ENCODE results near the gene RAD51B. TPM values are rescaled to one million over a fixed set of nuclear protein-coding genes. Genes with fewer than 3 reads are reported as not detected.
A peak's percentile ranks its signal among the peaks of the same experiment; 100 is the strongest.

RAD51B gene
- total and polyA plus RNA-seq, 8 donors: 1.8 to 30.7 (median 15.3) TPM

GRCh38 chr14:67990576-67990975 is 171.0 kb downstream of the RAD51B start:
- intact Hi-C loops (cut with DNase I; ENCODE audit: low total_unique reads): no loop called here
- Histone ChIP-seq H3K36me3 (no peaks in the 10 kb centered on the region), H3K4me1 (peaks cover 0 to 21% (median 3%) of the 10 kb centered on the region in 4 donors), H3K9me3 (no peaks in the 10 kb centered on the region), H3K27me3 (no peaks in the 10 kb centered on the region), H3K4me3 (no peak overlapping the region), H3K27ac (no peak overlapping the region)
- DNase-seq: no peak
- TF ChIP-seq POLR2A (IDR thresholded peaks at IDR 0.05) (no peak), EP300 (IDR thresholded peaks at IDR 0.05) (no peak), CTCF (IDR thresholded peaks at IDR 0.05) (no peak), POLR2AphosphoS5 (IDR thresholded peaks at IDR 0.05) (no peak)
- WGBS, 5 donors: 52 to 60% (median 55%) methylated on average over 3 of the region's 3 CpGs

DNA sequence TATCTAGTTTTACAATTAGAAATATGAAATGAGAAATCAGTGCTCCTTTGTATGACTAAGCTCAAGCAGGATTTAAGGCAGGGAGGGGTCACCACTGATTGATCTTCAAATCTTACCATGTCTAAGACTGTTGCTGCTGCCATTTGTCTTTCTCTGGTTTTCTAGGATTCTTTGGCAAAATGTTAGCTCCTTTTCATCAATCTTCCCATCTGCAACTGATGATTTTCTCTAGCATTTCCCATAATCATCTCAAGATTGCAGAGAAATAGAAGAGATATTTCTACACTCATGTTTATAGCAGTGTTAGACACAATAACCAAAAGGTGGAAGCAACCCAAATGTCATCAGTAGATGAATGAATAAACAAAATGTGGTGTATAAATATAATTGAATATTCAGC is 175.0 kb downstream of the RAD51B start:
- intact Hi-C loops (cut with DNase I; ENCODE audit: low total_unique reads): no loop called here

GRCh38 chr14:67996235-67996634 is 176.7 kb downstream of the RAD51B start:
- H3K27me3 ChIP-seq: no peaks in the 10 kb centered on the region
- DNase-seq: no peak
- no peaks in the 10 kb centered on the region for H3K36me3 ChIP-seq
- peaks cover 0 to 9% (median 3%) of the 10 kb centered on the region in 4 donors for H3K4me1 ChIP-seq
- H3K9me3 ChIP-seq: no peaks in the 10 kb centered on the region
- intact Hi-C loops (cut with DNase I; ENCODE audit: low total_unique reads): no loop called here
- H3K4me3 ChIP-seq: no peak overlapping the region
- no peak overlapping the region for H3K27ac ChIP-seq
- 91 to 98% (median 94%) methylated on average over 4 of the region's 4 CpGs for WGBS, 5 donors
- TF ChIP-seq CTCF (IDR thresholded peaks at IDR 0.05) (no peak), POLR2A (IDR thresholded peaks at IDR 0.05) (no peak), POLR2AphosphoS5 (IDR thresholded peaks at IDR 0.05) (no peak), EP300 (IDR thresholded peaks at IDR 0.05) (no peak)

More for the DNA sequence above, 175.0 kb downstream of the RAD51B start:
- DNase-seq: no peak
- H3K36me3 ChIP-seq: no peaks in the 10 kb centered on the region
- H3K27me3 ChIP-seq: no peaks in the 10 kb centered on the region
- H3K9me3 ChIP-seq: no peaks in the 10 kb centered on the region
- no peak overlapping the region for H3K4me3 ChIP-seq
- H3K27ac ChIP-seq: no peak overlapping the region
- TF ChIP-seq EP300 (IDR thresholded peaks at IDR 0.05) (no peak), CTCF (IDR thresholded peaks at IDR 0.05) (no peak), POLR2A (IDR thresholded peaks at IDR 0.05) (no peak), POLR2AphosphoS5 (IDR thresholded peaks at IDR 0.05) (no peak)
- peaks cover 0 to 10% (median 2%) of the 10 kb centered on the region in 4 donors for H3K4me1 ChIP-seq

DNA sequence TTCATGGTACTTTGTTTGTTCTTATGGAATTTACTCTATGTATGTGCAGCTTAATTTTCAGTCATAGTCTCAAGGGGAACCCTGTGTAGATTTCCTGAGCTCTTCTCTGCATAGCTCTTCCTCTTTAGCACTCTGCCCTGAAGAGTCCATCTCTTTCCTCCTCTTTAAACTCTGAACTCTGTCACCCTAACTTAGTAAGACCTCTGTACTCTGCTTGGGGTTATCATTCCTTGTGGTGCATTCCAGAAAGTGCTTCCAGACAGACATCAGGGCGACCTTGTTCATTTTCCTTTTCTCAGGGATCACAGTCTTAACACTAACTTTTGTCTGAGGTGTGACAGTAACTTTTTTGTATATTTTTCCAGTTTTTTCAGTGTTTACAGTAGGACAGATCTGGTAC is 179.3 kb downstream of the RAD51B start:
- no peak for TF ChIP-seq POLR2AphosphoS5 (IDR thresholded peaks at IDR 0.05)
- H3K9me3 ChIP-seq: peaks cover 0 to 7% (median 0%) of the 10 kb centered on the region in 4 donors
- peaks cover 0 to 9% (median 3%) of the 10 kb centered on the region in 4 donors for H3K4me1 ChIP-seq
- H3K36me3 ChIP-seq: no peaks in the 10 kb centered on the region
- peak overlapping the region in 1 of 5 donors; percentile 11 for H3K27ac ChIP-seq
- no peaks in the 10 kb centered on the region for H3K27me3 ChIP-seq
- intact Hi-C loops (cut with DNase I; ENCODE audit: low total_unique reads): no loop called here
- DNase-seq: no peak
- 78 to 90% (median 89%) methylated on average over 1 of the region's 1 CpG for WGBS, 5 donors
- H3K4me3 ChIP-seq: no peak overlapping the region

DNA sequence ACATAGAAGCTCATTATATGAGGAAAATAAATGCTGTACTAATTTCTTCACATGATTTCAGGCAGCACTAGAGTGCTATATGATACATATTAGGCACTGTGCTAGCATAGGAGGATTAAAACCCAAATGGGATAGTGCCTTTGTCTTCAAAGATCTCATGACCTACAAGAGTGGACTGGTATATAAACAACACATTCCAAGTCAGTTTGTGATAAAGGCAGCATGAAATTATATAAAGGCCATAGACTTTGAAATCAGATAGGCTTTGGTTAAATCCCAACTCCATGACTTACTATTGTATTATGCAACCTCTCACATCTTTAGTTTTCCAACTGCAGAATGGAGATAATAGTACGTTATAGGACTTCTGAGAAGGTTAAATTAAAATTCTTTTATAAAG is 179.7 kb downstream of the RAD51B start:
- intact Hi-C loops (cut with DNase I; ENCODE audit: low total_unique reads): no loop called here
- Histone ChIP-seq H3K36me3 (no peaks in the 10 kb centered on the region), H3K4me3 (no peak overlapping the region), H3K9me3 (peaks cover 0 to 7% (median 0%) of the 10 kb centered on the region in 4 donors), H3K27ac (peak overlapping the region in 1 of 5 donors; percentile 11), H3K27me3 (no peaks in the 10 kb centered on the region), H3K4me1 (peaks cover 0 to 9% (median 3%) of the 10 kb centered on the region in 4 donors)
- DNase-seq: no peak
- TF ChIP-seq POLR2A (IDR thresholded peaks at IDR 0.05): no peak
- no peak for TF ChIP-seq CTCF (IDR thresholded peaks at IDR 0.05)
- TF ChIP-seq POLR2AphosphoS5 (IDR thresholded peaks at IDR 0.05): no peak
- no peak for TF ChIP-seq EP300 (IDR thresholded peaks at IDR 0.05)
- 0 to 69% (median 54%) methylated on average over 1 of the region's 1 CpG for whole genome bisulfite sequencing, 5 donors
